GM18519 (cell line): Measurements from ENCODE around the gene TMOD2.

Experiments used
- ATAC-seq: cut with Tn5 transposase; IDR thresholded peaks from one replicate; pipeline ENCODE4 v1.9.1; 2021; ENCODE audit warnings: mild to moderate bottlenecking, moderate library complexity; ENCODE audit not compliant: unreplicated experiment, low FRiP score

Gene TMOD2

GRCh38 chr15:51846463-51847230, 95.2 kb downstream of the TMOD2 start:
- ATAC-seq = no peak

- no peak for ATAC-seq
These were observed 97.4 kb downstream of the TMOD2 start for GRCh38 chr15:51848811-51849210.

GRCh38 chr15:51849860-51850259, 98.5 kb downstream of the TMOD2 start:
- no peak for ATAC-seq

- ATAC-seq = no peak
These were observed 102.6 kb downstream of the TMOD2 start for GRCh38 chr15:51853998-51854397.

- ATAC-seq = no peak
These were observed 104.2 kb downstream of the TMOD2 start for GRCh38 chr15:51855612-51856011.

- no peak for ATAC-seq
These were observed 105.5 kb downstream of the TMOD2 start for GRCh38 chr15:51856714-51857380.

GRCh38 chr15:51861557-51862359, 110.4 kb downstream of the TMOD2 start:
- ATAC-seq = no peak

- no peak for ATAC-seq
These were observed 111.7 kb downstream of the TMOD2 start for GRCh38 chr15:51863131-51863530.

- no peak for ATAC-seq
These were observed 113.1 kb downstream of the TMOD2 start for GRCh38 chr15:51864408-51865056.

GRCh38 chr15:51865317-51865716, 113.9 kb downstream of the TMOD2 start:
- ATAC-seq = no peak
